ENCODE measurements around the gene GUCY1A2. TPM values are rescaled to one million over a fixed set of nuclear protein-coding genes. Genes with fewer than 3 reads are reported as not detected.
"Not testable (repeated sequence)": the region's sequence is repeated elsewhere in the genome, so short reads cannot be mapped to it uniquely, and the experiment has no call there.

Gene GUCY1A2
- total RNA-seq, 1 donor from 2014 or later = 12.4 TPM

- DNase-seq (ENCODE audit: low spot score) = no peak
- ATAC-seq = no peak
- intact Hi-C loops (cut with DNase I) = no loop called here
These were observed 146.0 kb downstream of the GUCY1A2 start for GRCh38 chr11:106872246-106872645.

GRCh38 chr11:106858200-106858599, 160.1 kb downstream of the GUCY1A2 start:
- no peak for DNase-seq (ENCODE audit: low spot score)
- no peak for ATAC-seq
- intact Hi-C loops (cut with DNase I) = no loop called here

GRCh38 chr11:106856566-106856965, 161.7 kb downstream of the GUCY1A2 start:
- intact Hi-C loops (cut with DNase I) = no loop called here
- DNase-seq (ENCODE audit: low spot score) (no peak), ATAC-seq (no peak)

GRCh38 chr11:106854429-106854828, 163.8 kb downstream of the GUCY1A2 start:
- intact Hi-C loops (cut with DNase I) = no loop called here
- ATAC-seq (peak; percentile 10), DNase-seq (ENCODE audit: low spot score) (no peak)

- DNase-seq (ENCODE audit: low spot score) = no peak
- intact Hi-C loops (cut with DNase I) = no loop called here
- peak; percentile 15 for ATAC-seq
These were observed 164.3 kb downstream of the GUCY1A2 start for GRCh38 chr11:106853850-106854401.

GRCh38 chr11:106852779-106853178, 165.5 kb downstream of the GUCY1A2 start:
- DNase-seq (ENCODE audit: low spot score) = no peak
- intact Hi-C loops (cut with DNase I) = no loop called here
- ATAC-seq = no peak

- intact Hi-C loops (cut with DNase I) = no loop called here
- ATAC-seq (no peak), DNase-seq (ENCODE audit: low spot score) (no peak)
These were observed 169.8 kb downstream of the GUCY1A2 start for GRCh38 chr11:106848526-106848925.

GRCh38 chr11:106842134-106842533, 176.1 kb downstream of the GUCY1A2 start:
- ATAC-seq = no peak
- no peak for DNase-seq (ENCODE audit: low spot score)
- intact Hi-C loops (cut with DNase I) = no loop called here

GRCh38 chr11:106840947-106841346, 177.3 kb downstream of the GUCY1A2 start:
- DNase-seq (ENCODE audit: low spot score) = no peak
- intact Hi-C loops (cut with DNase I) = no loop called here
- ATAC-seq = no peak

- intact Hi-C loops (cut with DNase I) = no loop called here
- DNase-seq (ENCODE audit: low spot score) = no peak
- no peak for ATAC-seq
These were observed 178.1 kb downstream of the GUCY1A2 start for GRCh38 chr11:106840146-106840545.

DNA sequence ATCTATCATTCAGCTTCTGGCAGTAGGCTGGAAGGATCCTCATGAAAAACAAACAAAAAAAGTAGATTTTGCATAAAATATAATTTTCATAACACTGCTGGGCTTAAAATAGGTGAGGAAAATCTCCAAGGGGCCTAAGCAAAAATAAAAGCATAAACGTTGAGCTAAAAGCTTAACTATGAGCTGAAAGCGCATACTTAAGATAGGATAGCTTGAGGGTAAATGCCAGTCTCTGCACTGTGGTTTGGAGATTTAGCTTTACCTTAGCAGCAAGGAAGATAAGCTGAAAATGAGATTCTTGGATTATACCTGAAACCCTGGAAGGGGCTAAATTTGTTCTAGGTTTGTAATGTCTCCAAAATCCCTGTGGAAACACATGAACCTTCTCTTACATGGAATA, 183.7 kb downstream of the GUCY1A2 start:
- intact Hi-C loops (cut with DNase I) = no loop called here
- ATAC-seq = no peak
- no peak for DNase-seq (ENCODE audit: low spot score)

- intact Hi-C loops (cut with DNase I) = no loop called here
- DNase-seq (ENCODE audit: low spot score) = no peak
- no peak for ATAC-seq
These were observed 189.3 kb downstream of the GUCY1A2 start for GRCh38 chr11:106828976-106829375.

- intact Hi-C loops (cut with DNase I) = no loop called here
- no peak for ATAC-seq
- DNase-seq (ENCODE audit: low spot score) = no peak
These were observed 189.7 kb downstream of the GUCY1A2 start for GRCh38 chr11:106828576-106828975.

- no peak for DNase-seq (ENCODE audit: low spot score)
- intact Hi-C loops (cut with DNase I) = no loop called here
- no peak for ATAC-seq
These were observed 190.6 kb downstream of the GUCY1A2 start for GRCh38 chr11:106827687-106828086.

GRCh38 chr11:106826558-106826957, 191.7 kb downstream of the GUCY1A2 start:
- DNase-seq (ENCODE audit: low spot score); ATAC-seq; intact Hi-C loops (cut with DNase I): not testable (repeated sequence)

DNA sequence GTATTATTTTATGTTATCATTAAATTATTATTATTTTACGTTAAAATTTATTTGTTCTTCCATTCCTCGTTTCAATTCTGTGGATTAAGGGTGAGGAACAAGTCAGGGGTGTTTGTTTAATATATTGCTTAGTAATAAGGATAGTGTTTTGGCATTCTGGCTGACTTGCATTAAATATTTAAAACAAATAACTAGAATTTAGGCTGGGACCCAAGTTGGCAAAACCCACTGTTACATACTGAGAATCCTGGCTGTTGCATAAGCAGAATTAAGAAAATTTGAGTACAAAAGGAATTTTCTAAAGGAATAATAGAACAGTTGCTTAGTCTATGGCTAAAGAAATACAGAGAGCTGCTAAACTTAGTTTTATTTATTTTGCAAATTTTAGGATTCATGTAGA, 196.4 kb downstream of the GUCY1A2 start:
- no peak for ATAC-seq
- no peak for DNase-seq (ENCODE audit: low spot score)
- intact Hi-C loops (cut with DNase I) = no loop called here

DNA sequence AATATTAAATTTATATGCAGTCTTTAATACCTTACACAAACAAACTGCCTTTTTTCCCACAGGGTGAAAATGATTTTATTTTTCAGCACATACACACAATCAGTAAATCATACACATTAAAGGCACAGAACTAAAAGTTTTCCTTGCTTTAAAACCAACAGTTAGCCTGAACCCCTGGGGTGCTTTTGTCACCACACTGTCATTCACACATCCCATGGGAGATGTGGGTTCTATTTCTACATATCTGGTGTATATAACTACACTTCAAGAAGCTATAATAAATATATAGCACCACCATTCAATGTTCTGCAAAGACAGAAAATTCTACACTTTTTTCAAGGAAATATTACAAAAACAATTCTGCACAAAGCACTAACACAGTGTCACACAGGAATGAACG, 197.0 kb downstream of the GUCY1A2 start:
- ATAC-seq (no peak), DNase-seq (ENCODE audit: low spot score) (no peak)
- intact Hi-C loops (cut with DNase I) = no loop called here

- DNase-seq (ENCODE audit: low spot score) = no peak
- intact Hi-C loops (cut with DNase I) = no loop called here
- ATAC-seq = no peak
These were observed 199.8 kb downstream of the GUCY1A2 start for GRCh38 chr11:106818443-106818842.

DNA sequence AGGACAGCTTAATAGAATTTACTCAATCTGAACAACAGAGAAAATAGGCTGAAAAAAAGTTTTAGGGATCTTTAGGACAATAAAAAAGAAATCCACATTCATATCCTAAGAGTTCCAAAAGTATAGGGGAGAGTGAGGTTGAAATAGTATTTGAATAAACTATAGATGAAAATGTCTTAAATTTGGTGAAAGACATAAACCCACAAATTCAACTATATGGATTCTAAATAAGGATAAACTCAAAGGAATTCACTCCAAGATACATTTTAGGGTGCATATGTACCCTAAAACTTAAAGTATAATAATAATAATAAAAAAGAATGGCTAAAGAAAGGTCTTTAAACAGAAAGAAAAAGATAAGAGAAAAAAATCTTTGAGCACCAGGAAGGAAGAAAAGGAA, 203.1 kb downstream of the GUCY1A2 start:
- intact Hi-C loops (cut with DNase I) = no loop called here
- no peak for ATAC-seq
- DNase-seq (ENCODE audit: low spot score) = no peak

- ATAC-seq = no peak
- intact Hi-C loops (cut with DNase I) = no loop called here
- no peak for DNase-seq (ENCODE audit: low spot score)
These were observed 204.5 kb downstream of the GUCY1A2 start for GRCh38 chr11:106813806-106814205.

DNA sequence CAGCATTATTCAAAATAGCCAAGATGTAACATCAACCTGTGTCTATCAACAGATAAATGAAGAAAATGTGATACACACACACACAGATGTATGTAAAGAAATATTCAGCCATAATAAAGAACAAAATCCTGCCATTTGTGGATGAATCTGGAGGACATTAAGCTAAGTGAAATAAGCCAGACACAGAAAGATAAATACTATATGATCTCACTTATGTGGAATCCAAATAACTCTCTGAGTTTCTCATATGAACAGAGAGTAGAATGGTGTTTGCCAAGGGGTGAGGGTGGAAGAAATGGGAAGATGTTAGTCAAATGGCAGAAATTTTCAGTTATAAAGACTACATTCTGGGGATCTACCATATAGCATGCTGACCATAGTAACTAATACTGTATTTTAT, 224.2 kb downstream of the GUCY1A2 start:
- DNase-seq (ENCODE audit: low spot score) = no peak
- intact Hi-C loops (cut with DNase I) = no loop called here
- ATAC-seq = no peak

GRCh38 chr11:106789406-106789805, 228.9 kb downstream of the GUCY1A2 start:
- intact Hi-C loops (cut with DNase I) = no loop called here

More at GRCh38 chr11:106789406-106789805, 228.9 kb downstream of the GUCY1A2 start:
- ATAC-seq (no peak), DNase-seq (ENCODE audit: low spot score) (no peak)

All from sciatic nerve (tissue), 2 donors.